Stimulated activated CD8-positive, alpha-beta memory T cell treated with anti-CD3 and anti-CD28 coated beads, Interleukin-7, amount 100 ng/mL, for 4 hours (primary cell): Measurements from ENCODE around the gene AVL9.
"Not testable (repeated sequence)": the region's sequence is repeated elsewhere in the genome, so short reads cannot be mapped to it uniquely, and the experiment has no call there.

Source experiments
- DNase-seq, 2 donors: peaks; one replicate each; pipeline ENCODE4 v3.0.0-alpha.2; 2020; ENCODE audit warnings: low read depth in 2 of 2

The AVL9 gene

GRCh38 chr7:32496052-32496813 is 944 bp downstream of the AVL9 start:
- no peak for DNase-seq

DNA sequence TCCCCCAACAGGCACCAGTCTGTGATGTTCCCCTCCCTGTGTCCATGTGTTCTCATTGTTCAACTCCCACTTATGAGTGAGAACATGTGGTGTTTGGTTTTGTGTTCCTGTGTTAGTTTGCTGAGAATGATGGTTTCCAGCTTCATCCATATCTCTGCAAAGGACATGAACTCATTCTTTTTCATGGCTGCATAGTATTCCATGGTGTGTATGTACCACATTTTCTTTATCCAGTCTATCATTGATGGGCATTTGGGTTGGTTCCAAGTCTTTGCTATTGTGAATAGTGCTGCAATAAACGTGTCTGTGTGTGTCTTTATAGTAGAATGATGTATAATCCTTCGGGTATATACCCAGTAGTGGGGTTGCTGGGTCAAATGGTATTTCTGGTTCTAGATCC is 4.5 kb downstream of the AVL9 start:
- not testable (repeated sequence) for DNase-seq

- DNase-seq: not testable (repeated sequence)
Measured at GRCh38 chr7:32500216-32500615, 4.9 kb downstream of the AVL9 start.

DNA sequence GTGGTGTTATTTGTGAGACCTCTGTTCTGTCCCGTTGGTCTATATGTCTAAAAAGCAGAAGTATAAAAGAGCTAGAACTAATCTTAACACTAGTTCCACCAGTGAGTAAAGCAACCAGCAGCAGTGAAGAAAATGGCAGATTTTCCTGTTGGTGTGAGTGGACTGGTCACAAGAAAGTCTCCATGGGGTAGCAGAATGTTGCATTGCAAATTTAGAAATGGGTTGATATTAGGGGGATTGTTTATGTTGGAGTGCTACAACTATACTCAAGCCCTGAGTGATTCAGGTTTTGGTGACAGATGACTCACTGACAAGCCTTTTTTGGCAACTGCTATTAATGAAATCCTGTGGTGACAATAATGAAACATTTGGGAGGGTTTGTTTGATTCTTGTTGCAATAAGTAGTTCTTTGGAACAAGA is 5.6 kb downstream of the AVL9 start:
- no peak for DNase-seq

DNA sequence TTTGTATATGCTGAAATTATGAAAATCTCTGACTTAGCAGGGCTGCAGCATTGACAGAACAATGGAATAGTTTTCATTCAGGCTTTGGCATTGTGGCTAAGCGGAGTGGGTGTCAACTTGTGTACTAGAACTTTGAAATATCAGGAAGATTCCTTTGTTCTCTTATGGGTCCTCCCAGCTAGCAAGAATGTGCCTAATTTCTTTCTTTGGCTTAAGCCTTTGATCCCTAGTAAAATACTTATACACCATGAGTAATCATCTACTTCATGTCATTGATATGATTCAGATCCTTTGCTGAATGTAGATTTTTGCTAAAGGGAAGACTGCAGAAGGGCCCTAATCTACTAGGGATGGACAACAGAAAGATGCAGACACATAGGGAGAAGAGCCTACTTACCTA is 6.2 kb downstream of the AVL9 start:
- DNase-seq: no peak

DNA sequence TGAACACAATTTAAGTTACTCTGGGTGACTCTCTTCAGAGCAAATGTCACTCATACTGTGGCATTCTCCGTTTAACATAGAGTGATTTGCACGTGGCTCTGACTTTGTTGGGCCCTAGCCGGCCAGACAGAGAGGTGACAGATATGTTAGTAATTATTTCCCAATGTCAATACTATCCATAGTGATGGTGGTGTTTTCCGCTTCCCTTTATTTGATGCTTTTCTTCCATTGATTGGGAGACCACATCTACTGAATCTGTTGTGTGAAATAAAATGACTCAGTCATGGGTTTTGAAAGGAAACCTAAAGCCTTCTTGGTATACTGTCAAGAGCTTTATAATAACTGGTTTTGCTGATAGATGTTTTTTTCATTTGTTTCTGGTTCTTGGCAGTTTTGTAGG is 7.4 kb downstream of the AVL9 start:
- peak in 1 of 2 donors; percentile 17 for DNase-seq

- no peak for DNase-seq
Measured at GRCh38 chr7:32506266-32507054, 11.2 kb downstream of the AVL9 start.

DNA sequence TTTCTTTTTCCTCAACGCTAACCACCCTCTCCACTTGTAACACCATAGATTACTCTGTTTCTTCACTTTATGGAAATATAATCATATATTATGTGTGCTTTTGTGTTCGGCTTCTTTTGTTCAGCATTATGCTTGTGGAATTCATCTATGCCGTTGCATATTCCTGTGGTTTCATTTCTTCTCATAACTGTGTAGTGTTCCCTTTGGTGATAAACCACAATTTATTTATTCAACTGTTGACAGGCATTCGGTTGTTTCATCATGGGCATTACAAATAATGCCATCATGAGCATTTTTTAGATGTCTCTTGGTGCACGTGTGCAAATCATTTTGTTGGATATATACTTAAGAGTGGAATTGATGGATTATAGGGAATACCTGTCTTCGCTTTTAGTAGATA is 12.1 kb downstream of the AVL9 start:
- DNase-seq: no peak

DNA sequence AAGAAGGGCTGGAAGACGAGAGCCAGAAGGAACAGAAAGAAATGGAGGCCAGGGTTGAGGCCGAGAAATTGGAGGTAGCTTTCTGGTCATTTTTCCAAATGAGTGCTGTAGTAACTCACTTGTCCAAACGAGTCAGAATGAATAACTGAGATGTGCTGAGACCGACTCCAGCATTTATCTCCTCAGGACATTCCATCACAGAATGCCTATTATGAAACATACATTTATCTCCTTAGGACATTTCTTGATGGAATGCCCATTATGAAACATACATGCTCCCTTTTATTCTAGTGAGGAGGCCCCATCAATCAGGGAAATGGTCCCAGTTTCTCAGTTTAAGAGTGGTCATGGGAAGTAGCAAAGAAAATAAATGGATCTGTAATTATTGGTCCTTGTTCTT is 16.5 kb downstream of the AVL9 start:
- DNase-seq: no peak

- no peak for DNase-seq
Measured at GRCh38 chr7:32513210-32513609, 17.9 kb downstream of the AVL9 start.

DNA sequence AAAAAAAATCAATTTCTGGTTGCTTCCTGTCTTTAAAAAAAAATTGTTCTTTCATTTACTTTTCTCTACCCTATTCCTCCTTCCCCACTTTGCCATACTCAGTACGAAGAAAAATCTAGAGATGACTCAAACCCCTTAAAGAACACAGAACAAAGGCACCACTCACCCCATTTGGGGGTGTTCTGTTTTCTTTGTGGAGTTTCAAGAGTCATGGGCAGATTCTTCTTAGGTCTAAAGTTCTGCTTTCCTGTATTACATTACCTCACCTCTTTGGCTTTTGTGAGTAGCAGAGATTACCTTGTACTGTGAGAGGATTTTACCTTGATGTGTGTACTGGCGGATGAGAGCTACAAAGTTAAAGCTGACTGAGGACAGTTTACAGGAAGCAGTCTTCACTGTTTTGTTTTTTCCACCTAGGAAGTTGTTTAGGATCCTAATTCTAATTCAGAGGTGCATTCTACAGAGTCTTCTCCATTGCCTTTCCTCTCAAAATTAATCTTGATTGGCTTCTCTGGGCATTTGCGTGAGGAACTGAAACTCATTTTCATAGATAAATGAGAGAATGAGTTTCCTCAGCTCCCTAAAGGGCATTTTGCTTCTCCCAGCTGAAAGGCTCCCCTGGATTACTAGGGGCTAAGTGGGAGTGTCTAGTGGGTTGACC is 20.7 kb downstream of the AVL9 start:
- no peak for DNase-seq

DNA sequence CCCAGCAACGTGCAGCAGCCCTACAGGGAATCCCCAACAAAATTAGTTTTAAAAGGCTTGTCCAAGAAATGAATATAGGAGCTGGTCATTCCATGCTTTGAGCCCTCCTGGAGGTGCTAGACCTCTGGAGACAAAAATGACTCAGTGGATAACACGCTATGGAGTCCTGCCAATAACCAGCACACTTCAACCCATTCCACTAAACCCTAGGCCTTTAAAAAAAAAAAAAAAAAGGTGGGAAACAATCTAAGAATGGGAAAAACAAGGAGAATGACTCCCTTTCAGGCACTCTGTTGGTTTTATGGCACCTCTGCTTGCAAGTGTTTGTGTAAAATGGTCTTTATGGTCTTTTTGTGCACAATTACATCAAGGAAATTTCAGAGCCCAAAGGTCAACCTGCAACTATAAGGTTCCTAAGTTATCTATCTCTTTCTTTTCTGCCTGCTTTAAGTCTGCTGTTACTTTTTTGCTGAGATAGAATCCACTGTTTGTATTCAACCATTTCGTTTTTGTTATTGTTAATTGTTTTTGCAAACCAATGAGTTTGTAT is 21.3 kb downstream of the AVL9 start:
- DNase-seq: no peak

- DNase-seq: no peak
Measured at GRCh38 chr7:32518534-32519140, 23.3 kb downstream of the AVL9 start.

DNA sequence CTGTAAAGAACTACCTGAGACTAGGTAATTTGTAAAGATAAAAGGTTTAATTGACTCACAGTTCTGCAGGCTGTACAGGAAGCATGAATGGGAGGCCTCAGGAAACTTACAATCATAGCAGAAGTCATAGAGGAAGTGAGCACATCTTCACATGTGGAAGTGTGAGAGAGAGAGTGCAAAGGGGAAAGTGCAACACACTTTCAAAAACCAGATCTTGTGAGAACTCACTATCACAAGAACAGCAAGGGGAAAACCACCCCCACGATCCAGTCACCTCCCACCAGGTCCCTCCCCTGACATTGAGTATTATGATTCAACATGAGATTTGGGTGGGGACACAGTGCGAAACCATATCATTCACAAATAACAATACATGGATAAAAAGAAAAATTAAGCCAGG is 24.5 kb downstream of the AVL9 start:
- peak in 1 of 2 donors; percentile 10 for DNase-seq

DNA sequence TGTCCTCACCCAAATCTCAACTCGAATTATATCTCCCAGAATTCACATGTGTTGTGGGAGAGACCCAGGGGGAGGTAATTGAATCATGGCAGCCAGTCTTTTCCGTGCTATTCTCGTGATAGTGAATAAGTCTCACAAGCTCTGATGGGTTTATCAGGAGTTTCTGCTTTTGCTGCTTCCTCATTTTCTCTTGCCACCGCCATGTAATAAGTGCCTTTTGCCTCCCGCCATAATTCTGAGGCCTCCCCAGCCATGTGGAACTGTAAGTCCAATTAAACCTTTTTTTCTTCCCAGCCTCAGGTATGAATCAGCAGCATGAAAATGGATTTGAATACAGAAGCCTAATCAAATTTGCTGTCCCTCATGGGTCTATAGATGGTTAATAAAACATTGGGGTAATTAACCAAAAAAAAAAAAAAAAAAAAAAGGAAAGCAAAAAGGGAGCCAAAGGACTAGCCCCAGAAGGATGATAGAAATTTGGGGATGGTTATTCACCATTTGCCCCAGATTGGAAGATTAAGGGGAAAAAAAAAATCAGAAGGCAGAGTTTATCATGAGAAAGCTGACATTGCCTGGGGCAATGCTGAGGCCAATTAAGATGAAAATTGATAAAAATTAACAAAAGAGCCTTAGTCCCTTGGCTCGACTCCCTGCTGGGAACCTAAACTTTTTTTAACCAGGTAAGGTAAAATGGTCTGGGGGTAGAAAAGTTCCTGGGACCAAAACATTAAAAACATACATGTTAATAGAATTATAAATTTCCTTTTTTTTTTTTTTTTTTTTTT is 27.6 kb downstream of the AVL9 start:
- no peak for DNase-seq

DNA sequence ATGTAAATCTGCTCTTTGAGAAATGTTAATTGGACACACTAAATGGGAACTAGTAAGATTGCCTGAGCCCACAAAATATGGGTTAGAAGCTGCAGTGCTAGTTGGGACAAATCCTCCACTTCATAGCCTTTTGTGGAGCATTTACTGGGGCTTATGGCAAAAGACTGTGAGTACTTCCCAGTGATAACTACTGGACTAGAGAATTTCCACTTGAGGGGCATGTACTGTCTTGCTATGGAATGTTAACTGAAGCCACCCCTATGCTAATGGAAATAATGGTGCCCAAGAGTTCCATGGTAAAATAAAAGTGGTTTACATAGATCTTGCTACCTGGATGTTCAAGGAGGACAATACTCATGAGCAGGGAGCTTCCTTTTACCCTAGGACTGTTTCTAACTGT is 29.3 kb downstream of the AVL9 start:
- no peak for DNase-seq

- DNase-seq: no peak
Measured at GRCh38 chr7:32525839-32526238, 30.6 kb downstream of the AVL9 start.

- no peak for DNase-seq
Measured at GRCh38 chr7:32531402-32531801, 36.1 kb downstream of the AVL9 start.

DNA sequence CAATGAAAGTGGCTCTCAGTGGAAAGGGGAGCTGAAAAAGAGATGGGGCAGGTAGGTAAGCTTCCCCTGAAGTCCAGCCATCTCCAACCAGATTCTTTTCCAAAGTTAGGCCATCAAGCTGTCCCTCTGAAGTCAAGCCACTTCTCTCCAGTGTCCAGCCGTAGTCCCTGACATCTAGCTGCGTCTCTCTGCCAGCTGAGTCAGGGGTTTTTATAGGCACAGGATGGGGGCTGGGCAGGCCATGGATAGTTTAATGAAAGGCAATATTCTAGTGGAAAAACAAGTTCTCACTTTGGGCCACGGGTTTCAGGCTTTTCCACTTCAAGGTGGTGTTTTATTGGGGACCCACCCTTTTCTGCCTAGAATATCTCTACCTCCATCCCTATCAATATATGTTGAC is 36.8 kb downstream of the AVL9 start:
- no peak for DNase-seq

GRCh38 chr7:32532716-32533115 is 37.4 kb downstream of the AVL9 start:
- DNase-seq: no peak
